H1 (cell line): ENCODE measurements around the gene RNF5. TPM values are rescaled to one million over a fixed set of nuclear protein-coding genes. Genes with fewer than 3 reads are reported as not detected.
A peak's percentile ranks its signal among the peaks of the same experiment; 100 is the strongest.

Experiments
- BCL11A ChIP-seq, 2 experiments: IDR thresholded peaks; one replicate each; pipeline ENCODE4 v1.6.1; 2011; ENCODE audit warnings: low read depth in 2 of 2, low read length in 2 of 2, mild to moderate bottlenecking in 2 of 2
- CHD1 ChIP-seq: IDR thresholded peaks from 2 replicates; pipeline ENCODE4 v1.6.1; 2012; ENCODE audit warnings: low read depth, low read length, improper control_type of control experiment
- GABPA ChIP-seq: IDR thresholded peaks from 2 replicates; pipeline ENCODE4 v1.6.1; 2011; ENCODE audit warnings: mild to moderate bottlenecking, low read length, moderate library complexity, borderline replicate concordance; ENCODE audit not compliant: insufficient read depth
- KDM4A ChIP-seq: IDR thresholded peaks from one replicate; pipeline ENCODE4 v1.7.1; 2012; ENCODE audit warnings: low read depth, mild to moderate bottlenecking, moderate library complexity, low read length, inconsistent platforms; ENCODE audit not compliant: severe bottlenecking
- NANOG ChIP-seq: IDR thresholded peaks from 2 replicates; pipeline ENCODE4 v1.6.1; 2011; ENCODE audit warnings: low read length, low read depth, mild to moderate bottlenecking, inconsistent platforms; ENCODE audit not compliant: insufficient read depth, poor library complexity, severe bottlenecking
- POLR2A ChIP-seq, 2 experiments: IDR thresholded peaks; 1 replicate in 1 of 2; 2 replicates in 1 of 2; pipeline ENCODE4 v1.6.1; 2011; ENCODE audit warnings: low read depth in 2 of 2, low read length in 2 of 2, mild to moderate bottlenecking in 2 of 2; ENCODE audit errors: control extremely low read depth in 1 of 2
- SIX5 ChIP-seq: IDR thresholded peaks from 2 replicates; pipeline ENCODE4 v1.6.1; 2011; ENCODE audit warnings: mild to moderate bottlenecking, low read depth, low read length
- SRF ChIP-seq: IDR thresholded peaks from 2 replicates; pipeline ENCODE4 v1.6.1; 2011; ENCODE audit warnings: mild to moderate bottlenecking, low read depth, low read length, moderate library complexity
- TCF12 ChIP-seq: IDR thresholded peaks from 2 replicates; pipeline ENCODE4 v1.6.1; 2011; ENCODE audit warnings: low read depth, mild to moderate bottlenecking, low read length
- polyA plus RNA-seq, 7 experiments: library from polyadenylated mRNA; depleted of rRNA in 3 of 7; stranded (reverse) in 5 of 7; unstranded in 2 of 7; fragments of >200 nt in 5 of 7; fragments of 200-250 nt in 2 of 7; gene quantifications; 1 replicate in 5 of 7; 2 replicates in 1 of 7; 4 replicates in 1 of 7; pipeline versions ENCODE4 v1.2.1 to v1.2.3, GENCODE V29; 2011 to 2013; ENCODE audit warnings: missing spikeins in 2 of 7, mixed read lengths in 2 of 7
- total RNA-seq: library from RNA; stranded (reverse); fragmentation: NEBNext Ultra II Directional; extraction: Animal tissue kit (Norgen Biotek cat#: 25700); gene quantifications from 2 replicates; pipeline ENCODE4 v1.2.1, GENCODE V29; 2021
- TF ChIP-seq, protein P1 (sequence below): fragments of 300-600 bp; sonication (generic); IDR thresholded peaks from 2 replicates; pipeline ENCODE4 v1.7.1; 2012; ENCODE audit warnings: low read length, moderate library complexity, mild to moderate bottlenecking, inconsistent platforms; ENCODE audit not compliant: insufficient replicate concordance

The RNF5 gene
- total and polyA plus RNA-seq, 2 of the 8 experiments (the other 6 are each of a cell fraction or from before 2014, with no cell fraction given): 90.0 to 158 TPM

- TF ChIP-seq, protein P1, sequence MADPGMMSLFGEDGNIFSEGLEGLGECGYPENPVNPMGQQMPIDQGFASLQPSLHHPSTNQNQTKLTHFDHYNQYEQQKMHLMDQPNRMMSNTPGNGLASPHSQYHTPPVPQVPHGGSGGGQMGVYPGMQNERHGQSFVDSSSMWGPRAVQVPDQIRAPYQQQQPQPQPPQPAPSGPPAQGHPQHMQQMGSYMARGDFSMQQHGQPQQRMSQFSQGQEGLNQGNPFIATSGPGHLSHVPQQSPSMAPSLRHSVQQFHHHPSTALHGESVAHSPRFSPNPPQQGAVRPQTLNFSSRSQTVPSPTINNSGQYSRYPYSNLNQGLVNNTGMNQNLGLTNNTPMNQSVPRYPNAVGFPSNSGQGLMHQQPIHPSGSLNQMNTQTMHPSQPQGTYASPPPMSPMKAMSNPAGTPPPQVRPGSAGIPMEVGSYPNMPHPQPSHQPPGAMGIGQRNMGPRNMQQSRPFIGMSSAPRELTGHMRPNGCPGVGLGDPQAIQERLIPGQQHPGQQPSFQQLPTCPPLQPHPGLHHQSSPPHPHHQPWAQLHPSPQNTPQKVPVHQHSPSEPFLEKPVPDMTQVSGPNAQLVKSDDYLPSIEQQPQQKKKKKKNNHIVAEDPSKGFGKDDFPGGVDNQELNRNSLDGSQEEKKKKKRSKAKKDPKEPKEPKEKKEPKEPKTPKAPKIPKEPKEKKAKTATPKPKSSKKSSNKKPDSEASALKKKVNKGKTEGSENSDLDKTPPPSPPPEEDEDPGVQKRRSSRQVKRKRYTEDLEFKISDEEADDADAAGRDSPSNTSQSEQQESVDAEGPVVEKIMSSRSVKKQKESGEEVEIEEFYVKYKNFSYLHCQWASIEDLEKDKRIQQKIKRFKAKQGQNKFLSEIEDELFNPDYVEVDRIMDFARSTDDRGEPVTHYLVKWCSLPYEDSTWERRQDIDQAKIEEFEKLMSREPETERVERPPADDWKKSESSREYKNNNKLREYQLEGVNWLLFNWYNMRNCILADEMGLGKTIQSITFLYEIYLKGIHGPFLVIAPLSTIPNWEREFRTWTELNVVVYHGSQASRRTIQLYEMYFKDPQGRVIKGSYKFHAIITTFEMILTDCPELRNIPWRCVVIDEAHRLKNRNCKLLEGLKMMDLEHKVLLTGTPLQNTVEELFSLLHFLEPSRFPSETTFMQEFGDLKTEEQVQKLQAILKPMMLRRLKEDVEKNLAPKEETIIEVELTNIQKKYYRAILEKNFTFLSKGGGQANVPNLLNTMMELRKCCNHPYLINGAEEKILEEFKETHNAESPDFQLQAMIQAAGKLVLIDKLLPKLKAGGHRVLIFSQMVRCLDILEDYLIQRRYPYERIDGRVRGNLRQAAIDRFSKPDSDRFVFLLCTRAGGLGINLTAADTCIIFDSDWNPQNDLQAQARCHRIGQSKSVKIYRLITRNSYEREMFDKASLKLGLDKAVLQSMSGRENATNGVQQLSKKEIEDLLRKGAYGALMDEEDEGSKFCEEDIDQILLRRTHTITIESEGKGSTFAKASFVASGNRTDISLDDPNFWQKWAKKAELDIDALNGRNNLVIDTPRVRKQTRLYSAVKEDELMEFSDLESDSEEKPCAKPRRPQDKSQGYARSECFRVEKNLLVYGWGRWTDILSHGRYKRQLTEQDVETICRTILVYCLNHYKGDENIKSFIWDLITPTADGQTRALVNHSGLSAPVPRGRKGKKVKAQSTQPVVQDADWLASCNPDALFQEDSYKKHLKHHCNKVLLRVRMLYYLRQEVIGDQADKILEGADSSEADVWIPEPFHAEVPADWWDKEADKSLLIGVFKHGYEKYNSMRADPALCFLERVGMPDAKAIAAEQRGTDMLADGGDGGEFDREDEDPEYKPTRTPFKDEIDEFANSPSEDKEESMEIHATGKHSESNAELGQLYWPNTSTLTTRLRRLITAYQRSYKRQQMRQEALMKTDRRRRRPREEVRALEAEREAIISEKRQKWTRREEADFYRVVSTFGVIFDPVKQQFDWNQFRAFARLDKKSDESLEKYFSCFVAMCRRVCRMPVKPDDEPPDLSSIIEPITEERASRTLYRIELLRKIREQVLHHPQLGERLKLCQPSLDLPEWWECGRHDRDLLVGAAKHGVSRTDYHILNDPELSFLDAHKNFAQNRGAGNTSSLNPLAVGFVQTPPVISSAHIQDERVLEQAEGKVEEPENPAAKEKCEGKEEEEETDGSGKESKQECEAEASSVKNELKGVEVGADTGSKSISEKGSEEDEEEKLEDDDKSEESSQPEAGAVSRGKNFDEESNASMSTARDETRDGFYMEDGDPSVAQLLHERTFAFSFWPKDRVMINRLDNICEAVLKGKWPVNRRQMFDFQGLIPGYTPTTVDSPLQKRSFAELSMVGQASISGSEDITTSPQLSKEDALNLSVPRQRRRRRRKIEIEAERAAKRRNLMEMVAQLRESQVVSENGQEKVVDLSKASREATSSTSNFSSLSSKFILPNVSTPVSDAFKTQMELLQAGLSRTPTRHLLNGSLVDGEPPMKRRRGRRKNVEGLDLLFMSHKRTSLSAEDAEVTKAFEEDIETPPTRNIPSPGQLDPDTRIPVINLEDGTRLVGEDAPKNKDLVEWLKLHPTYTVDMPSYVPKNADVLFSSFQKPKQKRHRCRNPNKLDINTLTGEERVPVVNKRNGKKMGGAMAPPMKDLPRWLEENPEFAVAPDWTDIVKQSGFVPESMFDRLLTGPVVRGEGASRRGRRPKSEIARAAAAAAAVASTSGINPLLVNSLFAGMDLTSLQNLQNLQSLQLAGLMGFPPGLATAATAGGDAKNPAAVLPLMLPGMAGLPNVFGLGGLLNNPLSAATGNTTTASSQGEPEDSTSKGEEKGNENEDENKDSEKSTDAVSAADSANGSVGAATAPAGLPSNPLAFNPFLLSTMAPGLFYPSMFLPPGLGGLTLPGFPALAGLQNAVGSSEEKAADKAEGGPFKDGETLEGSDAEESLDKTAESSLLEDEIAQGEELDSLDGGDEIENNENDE: no peak
- TF ChIP-seq SRF (0 out of 2 replicates have a peak, but pooled peaks have one; percentile 12), BCL11A (IDR thresholded peaks at IDR 0.05; ENCODE audit: low read depth in 2 of 2, low read length in 2 of 2) (no peak), GABPA (no peak), SIX5 (no peak), POLR2A (IDR thresholded peaks at IDR 0.05; ENCODE audit: control extremely low read depth in 1 of 2, low read depth in 2 of 2, low read length in 2 of 2) (peak; percentile 66 to 68), NANOG (no peak), CHD1 (no peak), KDM4A (no peak), TCF12 (no peak)
Observed at GRCh38 chr6:32177183-32177787, 920 bp upstream of the RNF5 start (continued).
